ENCODE measurements around the gene ACVR1.
"Not testable (repeated sequence)": the region's sequence is repeated elsewhere in the genome, so short reads cannot be mapped to it uniquely, and the experiment has no call there.

Gene ACVR1

DNA sequence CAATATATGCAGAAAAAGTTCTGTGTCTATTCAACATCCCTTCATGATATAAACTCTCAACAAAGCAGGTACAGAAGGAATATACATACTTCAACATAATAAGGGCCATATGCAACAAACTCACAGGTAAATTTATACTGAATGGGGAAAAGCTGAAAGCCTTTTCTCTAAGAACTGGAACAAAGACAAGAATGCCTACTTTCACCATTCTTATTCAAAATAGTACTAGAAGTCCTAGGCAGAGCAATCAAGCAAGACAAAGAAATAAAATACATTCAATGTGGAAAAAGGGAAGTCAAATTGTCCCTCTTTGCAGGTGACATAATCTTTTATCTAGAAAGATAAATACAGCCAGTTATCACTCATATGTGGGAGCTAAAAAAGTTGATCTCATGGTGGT lies 116.3 kb downstream of the ACVR1 start:
- no peak for DNase-seq (ENCODE audit: low spot score)

DNA sequence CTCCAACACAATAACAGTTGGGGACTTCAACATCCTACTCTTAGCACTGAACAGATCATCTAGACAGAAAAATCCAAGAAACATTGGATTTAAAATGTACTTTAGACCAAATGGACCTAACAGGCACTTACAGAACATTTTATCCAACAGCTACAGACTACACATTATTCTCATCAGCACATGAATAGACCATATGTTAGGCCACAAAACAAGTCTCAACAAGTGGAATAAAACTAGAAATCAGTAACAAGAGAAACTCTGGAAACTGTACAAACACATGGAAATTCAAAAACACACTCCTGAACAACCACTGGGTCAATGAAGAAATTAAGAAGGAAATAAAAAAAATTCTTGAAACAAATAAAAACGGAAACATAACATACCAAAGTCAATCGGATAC lies 117.5 kb downstream of the ACVR1 start:
- no peak for DNase-seq (ENCODE audit: low spot score)

DNA sequence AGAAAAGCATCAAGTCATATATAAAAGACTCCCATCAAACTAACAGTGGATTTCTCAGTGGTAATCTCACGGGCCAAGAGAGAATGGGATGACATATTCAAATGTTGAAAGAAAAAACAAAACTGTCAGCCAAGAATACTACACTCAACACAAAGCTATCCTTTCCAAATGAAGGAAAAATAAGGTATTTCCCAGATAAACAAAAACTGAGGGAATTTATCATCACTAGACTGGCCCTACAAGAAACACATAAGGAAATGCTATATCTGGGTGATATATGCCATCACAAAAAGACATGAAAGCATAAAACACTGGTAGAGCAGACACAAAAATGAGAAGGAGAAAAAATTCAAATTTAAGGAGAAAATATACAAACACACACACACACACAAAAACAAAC lies 118.6 kb downstream of the ACVR1 start:
- no peak for DNase-seq (ENCODE audit: low spot score)

DNA sequence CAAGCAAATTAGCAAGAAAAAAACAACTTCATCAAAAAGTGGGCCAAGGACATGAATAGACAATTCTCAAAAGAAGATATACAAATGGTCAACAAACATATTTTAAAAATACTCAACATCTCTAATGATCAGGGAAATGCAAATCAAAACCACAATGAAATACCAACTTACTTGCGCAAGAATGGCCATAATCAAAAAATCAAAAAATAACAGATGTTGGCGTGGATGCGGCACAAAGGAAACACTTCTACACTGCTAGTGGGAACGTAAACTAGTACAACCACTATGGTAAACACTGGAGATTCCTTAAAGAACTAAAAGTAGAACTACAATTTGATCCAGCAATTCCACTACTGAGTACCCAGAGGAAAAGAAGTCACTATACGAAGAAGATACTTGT lies 119.7 kb downstream of the ACVR1 start:
- not testable (repeated sequence) for DNase-seq (ENCODE audit: low spot score)

DNA sequence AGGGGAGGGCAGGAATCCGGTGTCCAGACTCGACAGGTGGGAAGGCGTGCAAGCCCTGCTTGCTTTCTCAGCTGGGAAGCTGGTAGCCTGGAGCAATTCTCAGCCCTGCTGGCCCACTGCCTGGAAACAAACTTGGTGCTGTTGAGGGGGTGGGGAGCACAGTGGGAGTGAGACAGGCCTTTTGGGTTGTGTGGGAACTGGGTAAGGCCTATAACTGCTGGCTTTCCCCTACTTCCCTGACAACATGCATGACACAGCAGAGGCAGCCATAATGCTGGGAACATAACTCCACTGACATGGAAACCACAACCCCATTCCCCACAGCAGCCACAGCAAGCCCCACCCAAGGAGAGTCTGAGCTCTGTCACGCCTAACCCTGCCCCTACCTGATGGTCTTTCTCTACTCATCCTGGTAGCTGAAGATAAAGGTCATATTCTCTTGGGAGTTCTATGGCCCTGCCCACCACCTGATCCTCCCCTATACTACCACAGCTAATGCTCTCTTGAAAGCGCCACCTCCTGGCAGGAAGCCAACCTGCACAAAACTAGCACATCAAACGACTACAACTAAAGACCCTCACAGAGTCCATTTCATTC lies 124.6 kb downstream of the ACVR1 start:
- no peak for DNase-seq (ENCODE audit: low spot score)

DNA sequence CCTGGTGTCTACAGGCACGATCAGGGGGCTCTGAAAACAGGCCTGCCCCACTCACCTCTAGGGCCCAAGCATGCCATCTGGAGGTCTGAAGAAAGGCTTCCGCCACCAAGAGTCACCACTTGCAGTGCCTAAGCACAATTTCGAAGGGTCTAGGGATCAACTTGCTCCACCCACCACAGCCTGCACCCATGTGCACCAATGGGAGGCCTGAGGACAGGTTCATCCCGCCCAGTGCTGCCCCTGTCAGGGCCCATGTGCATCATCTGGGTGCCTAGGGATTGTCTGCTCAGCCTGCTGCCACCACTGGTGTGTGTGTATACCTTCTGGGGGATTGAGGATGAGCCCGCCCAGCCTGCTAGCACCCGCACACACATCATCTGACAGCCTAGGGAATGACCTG lies 126.4 kb downstream of the ACVR1 start:
- DNase-seq (ENCODE audit: low spot score), result no peak

DNA sequence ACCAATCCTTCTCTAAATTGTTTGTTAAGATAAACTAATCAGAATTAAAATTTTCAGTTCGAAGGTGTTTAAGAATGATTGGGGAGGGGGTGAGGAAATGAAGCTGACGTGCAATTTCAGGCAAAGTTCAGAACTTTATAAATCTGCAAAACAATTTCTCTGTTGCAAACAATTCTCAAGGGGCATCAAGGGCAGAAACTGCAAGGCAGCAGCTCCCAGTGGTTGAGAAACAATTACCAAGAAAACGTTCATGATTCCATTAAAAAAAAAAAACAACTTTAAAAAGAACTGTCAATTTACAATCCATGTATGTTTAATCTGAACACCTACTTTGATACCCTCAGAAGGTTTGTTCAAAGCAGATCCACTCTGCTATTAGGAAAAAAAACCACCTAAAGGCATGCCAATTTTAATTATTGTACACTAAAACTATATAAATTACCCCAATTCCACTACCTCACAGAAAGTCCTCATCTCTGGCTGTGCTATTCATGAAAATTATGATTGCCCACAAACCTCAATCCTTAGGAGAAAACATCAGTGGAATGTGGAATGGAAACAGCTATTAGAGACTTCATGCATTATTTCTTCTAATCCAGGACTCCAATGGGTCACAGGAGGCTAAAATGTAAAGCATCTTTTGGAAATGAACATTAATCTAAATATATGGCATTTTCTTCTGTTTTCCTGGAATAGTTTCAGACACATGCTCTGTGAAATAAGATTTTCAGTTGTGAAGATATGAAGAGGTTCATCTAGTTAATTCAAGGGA lies 127.6 kb downstream of the ACVR1 start:
- no peak for DNase-seq (ENCODE audit: low spot score)

DNA sequence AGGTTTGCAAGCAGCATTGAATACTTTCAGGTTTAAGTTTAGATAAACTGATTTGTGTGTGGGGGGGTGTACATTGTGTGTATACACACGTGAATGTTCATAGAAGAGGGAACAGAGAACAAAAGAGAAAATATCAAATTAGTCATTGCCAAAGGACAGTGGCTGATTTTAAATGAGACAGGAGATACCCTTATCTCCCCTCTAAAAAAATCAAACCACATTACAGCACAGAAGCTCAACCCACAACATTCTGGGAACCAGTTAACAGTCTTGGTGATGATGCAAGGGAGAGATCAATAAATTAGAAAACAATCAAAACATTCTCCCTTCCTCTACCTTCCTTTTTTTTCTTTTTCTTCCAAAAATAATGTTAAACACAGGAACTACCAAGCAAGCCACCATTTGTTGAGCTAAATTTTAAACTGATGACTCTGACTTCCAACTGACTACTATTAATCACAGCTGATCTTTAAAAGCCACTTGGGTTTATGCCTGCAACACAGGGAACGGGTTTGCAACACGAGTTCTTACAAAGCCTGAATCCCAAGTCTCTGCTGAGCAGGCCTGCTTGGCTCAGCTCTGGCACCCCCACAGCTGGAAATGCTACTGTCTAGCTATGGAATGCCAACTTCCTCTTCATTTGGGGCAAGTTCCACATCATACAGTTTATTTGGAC lies 128.3 kb downstream of the ACVR1 start:
- no peak for DNase-seq (ENCODE audit: low spot score)

DNA sequence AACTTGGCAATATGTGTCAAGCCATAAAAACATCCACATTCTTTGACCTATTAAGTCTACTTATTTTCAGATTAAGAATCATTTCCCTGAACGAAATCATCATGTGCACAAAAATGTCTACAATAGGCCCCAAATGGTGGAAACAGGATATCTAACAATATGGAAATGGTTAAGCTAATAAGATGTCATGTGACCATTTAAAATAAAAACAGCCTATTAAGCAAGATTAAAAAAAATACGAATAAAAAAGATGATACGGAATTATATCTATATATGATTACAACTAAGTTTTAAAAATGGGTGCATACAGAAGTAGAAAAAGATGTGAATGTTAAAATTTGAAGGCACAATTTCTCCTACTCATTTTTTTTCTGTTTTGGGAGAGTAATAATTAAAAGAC lies 128.8 kb downstream of the ACVR1 start:
- DNase-seq (ENCODE audit: low spot score), result no peak

DNA sequence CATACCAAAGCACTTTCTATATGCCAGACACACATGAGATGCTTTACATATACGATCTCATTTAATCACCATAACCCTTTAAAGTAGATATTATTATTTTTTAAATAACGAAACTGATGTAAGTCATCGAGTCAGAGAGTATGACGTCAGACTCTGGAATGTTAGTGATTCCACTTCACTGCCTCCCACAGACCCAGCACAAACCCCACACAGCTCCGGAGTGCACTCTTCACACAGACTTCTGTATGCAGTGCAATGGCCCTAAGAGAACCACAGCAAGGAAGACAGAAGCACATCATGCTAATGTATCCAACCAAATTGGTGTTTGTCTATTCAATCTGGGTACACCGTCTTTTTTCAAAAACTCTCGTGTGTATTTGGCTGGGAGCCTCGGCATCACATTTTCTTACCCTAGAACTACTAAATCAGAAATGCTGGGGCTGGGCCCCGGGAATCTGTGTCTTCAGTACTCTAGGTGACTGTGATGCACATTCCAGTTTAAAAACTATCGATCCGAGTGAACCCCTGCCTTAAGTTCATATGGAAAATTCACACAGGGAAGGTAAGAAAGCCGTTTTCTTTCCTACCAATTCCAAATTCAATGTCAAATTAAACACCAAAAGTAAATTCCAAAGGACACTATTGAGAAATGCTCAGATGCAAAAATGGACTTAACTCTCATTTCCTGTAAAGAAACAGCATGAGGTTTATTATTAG lies 129.7 kb downstream of the ACVR1 start:
- DNase-seq (ENCODE audit: low spot score), result no peak

DNA sequence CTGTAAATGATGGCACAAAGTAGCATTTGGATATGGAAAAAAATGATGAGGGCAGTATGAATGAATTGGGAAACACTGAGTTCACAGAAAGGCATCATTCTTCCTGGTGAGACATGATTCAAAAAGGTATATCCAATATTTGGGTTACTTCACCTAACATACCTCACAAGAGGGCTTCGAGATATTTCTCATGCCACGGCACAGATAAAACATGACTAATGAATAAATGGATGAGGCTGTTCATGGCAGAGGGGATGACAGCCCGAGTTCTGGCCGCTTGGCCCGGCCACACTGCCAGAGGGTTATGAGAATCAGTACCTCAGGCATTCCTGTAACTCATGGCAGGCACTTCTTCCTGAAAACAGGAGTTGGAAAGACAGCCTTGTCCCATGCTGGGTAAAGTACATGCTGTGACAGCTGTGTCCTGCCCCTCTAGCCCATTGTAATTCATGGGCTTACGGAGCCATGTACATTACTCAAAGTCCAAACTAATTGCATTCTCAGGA lies 131.5 kb downstream of the ACVR1 start:
- DNase-seq (ENCODE audit: low spot score), result no peak

DNA sequence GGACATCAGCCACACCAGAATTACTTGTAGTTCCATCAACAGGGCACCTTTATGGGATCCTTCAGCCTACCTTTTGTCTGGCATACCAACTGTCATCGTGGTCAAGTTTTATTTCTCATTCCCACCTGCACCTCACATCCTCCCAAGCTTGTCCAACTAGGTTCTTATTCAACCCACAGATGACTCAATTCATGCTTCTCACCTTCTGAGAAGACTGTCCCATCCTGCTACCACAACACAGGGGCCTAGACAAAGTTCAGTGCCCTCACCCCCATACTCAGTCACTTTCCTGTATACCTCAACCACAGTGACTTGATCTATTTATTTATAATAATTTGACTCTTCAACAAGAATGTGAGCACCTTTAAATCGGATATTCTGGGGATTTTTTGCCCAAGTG lies 133.1 kb downstream of the ACVR1 start:
- no peak for DNase-seq (ENCODE audit: low spot score)

DNA sequence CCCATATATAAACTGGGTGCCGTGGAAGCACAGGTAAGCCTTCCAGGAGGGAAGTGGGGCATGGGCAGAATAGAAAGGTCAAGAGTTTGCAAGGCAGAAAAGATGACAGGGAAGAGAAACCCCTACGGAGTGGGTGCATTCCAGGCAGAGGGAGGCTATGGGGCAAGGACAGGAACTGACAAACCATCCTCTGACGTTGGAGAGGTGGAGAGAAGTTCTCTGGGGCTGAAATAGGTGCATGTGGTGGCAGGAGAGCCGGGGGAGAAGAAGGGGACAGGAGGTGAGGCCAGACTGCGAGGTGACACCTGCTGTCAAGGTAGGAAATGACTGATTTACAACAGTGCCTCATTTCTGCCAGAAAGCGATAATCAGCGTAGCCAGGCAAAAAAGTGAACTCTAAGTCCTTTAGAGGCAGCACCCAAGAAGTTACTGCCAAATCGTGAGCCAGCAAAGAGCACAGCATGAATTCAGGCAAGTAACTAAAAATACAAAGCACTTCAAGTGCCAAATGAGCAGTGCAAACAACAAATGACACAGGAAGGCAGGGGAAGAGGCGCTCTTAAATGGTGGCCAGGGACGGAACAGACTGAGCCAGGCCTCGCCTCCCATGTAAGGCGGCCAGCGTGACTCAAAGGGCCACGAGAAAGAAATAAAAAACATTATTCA lies 134.2 kb downstream of the ACVR1 start:
- no peak for DNase-seq (ENCODE audit: low spot score)

DNA sequence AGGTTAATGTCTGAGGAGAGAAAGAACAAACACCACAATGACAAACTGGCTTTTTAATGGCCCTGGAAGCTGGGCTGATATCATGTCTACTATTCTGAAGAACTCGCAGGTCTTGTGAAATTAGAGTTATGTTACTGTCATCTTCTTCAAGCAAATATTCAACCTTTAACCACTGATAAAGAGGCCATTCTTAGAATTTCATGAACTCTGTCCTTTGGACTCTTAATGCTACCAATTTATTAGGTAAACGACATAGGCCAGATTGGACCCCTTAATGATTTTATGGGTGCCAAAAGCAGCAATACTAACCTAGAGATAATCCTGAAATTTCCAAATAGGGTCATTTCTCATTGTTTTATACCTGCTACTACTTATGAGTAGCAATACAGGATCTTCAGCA lies 138.5 kb downstream of the ACVR1 start:
- DNase-seq (ENCODE audit: low spot score), result no peak

DNA sequence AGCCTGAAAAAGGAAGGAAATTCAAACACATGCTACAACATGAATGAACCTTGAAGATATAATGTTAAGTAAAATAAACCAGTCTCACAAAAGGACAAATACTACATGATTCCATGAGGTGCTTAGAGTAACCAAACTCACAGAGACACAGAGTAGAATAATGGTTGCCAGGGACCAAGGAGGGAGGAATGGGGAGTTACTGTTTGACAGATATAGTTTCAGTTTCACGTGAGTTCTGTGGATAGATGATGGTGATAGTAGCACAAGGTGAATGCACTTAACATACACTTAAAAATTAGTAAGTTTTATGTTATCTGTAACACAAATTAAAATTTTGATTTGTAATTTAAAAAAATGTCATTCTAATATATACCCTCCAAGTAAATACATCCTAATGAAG lies 140.6 kb downstream of the ACVR1 start:
- no peak for DNase-seq (ENCODE audit: low spot score)

DNA sequence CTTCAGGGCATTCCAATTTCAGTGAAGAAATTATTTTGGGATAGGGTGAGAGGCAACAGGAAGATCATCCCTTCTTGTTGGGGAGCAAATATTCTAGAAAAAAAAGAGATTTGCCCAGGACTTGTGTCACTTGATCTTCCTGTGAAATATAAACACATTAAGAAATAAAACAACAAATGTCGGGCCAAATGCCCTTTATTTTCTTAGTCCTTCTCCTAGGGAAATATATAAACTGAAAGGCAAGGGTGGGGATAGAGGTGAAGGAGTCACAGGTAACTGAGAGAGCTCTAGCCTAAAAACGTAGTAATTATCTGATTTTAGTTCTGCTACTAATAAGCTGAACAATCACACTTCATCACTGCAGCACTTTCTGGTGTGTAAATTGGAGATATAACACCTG lies 142.9 kb downstream of the ACVR1 start:
- DNase-seq (ENCODE audit: low spot score), result no peak

DNA sequence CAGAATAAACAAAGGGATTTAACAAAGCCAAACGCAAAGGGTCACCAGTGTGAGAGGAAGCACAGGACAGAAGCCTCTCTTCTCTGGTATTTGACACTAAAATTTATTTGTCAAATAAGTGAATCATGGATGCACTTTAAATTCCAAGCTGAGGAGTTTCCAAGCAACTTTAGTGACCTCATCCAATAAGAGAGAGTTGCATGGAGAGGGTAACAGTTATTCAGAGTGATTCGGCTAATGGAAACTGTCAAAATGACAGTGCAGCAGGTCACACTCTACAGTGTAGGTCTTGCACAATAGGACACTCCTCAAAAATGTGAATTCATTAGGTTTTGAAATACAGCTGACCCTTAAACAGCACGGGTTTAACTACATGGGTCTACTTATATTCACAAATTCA lies 143.5 kb downstream of the ACVR1 start:
- DNase-seq (ENCODE audit: low spot score), result no peak

DNA sequence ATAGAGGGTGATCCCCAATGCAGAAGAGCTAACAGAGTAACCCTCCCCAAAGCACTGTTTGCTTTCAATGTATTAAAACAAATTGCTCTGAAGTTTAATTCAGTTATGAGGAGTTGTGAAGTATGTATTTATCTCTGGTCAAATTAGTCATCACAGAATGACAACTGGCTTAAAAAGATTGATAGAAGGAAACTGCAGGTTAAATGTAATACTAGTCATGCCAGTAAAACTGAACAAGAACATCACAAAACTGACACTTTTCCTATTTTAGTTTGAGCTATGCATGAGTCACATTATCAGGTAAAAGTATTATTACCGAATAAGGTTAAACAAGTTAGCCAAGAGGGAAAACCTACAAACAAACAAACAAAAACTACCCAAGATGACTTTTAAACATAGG lies 148.4 kb downstream of the ACVR1 start:
- no peak for DNase-seq (ENCODE audit: low spot score)

DNA sequence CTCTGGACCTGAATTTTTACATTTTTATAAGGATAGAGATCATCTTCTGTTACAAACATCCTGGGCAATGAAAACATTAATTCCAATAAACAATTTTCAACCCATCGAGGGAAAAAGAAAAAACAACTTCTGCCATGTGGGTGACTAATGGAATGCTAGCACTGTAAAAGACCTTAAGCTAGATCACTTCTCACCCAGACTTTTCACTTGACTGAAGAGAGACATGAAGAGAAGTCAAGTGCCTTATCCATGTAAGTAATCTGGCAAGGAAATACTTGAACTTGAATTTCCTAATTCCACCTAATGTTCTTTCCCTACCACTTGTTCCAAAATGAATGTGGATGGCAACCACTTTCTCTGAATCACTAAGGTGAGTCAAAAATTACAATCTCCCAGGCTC lies 149.2 kb downstream of the ACVR1 start:
- no peak for DNase-seq (ENCODE audit: low spot score)

DNA sequence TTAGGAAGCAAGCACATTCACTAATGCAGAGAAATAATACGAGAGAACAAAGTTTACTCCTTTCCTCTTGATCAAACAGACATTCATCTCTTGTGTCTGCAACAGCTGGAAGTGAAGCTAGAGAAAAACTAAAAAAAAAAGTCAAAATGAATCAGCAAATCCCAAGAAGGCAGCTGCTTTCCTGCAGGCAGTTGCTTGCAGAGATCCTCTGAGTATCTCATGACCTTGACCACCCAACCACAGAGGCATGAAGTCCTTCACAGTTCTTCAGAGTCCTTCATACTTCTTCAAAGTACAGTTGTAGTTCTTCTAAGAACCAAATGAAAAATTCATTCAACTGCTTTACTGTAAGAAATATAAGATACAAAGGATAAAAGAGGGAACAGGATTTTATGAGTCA lies 150.3 kb downstream of the ACVR1 start:
- no peak for DNase-seq (ENCODE audit: low spot score)

DNA sequence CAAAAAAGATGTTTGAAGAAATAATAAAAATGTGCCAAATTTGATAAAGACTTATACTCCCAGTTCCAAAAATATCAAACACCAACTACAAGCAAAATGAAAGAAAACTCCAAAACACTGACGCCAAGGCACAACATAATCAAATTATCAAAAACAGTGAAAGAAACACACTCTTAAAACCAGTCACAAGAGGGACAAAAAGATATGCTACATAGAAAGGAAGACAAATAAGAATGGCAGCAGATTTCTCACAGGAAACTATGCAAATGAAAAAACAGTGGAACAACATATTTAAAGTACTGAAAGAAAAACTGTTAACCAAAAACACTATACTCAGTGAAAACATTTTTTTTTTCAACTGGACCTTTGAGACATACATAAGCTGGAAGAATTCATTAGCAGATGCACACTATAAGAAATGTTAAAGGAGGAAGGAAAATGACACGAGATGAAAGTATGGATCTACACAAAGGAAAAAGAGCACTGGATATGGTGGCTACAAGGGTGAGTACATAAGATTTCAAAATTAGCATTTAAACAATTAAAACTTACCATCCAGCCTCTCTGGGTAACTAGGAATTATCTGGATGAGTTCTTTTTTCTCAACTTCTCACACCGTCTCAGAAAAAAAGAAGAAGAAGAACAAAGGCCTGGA lies 153.4 kb downstream of the ACVR1 start:
- DNase-seq (ENCODE audit: low spot score), result no peak

DNA sequence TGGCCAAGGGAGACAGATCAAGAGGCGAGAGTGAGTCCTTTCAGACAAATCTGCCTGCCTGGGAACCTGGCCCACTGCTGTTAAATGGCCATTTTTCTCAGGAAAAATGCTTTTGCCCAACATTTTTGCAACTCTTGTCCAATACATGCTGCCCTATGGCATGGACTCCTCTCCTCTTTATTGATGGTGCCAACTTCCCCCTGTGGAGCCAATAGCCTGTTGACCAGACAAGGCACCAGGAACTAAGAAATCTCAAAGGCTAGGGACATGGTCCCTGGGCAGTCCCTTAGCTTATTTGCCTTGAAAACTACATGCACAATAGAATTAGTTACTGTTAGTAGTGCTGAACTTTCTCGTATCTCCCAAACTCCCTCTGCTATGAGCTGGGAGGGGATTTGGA lies 155.6 kb downstream of the ACVR1 start:
- no peak for DNase-seq (ENCODE audit: low spot score)
